GM12878 (cell line): ENCODE measurements around the gene C16orf46. TPM values are rescaled to one million over a fixed set of nuclear protein-coding genes. Genes with fewer than 3 reads are reported as not detected.

Experiments
- ATAC-seq: fragments of 200-7000 bp; cut with Tn5 transposase; 3 replicates; pipeline ENCODE4 v1.9.1; 2020; ENCODE audit warnings: mild to moderate bottlenecking, moderate library complexity
- BruUV-seq: library from RNA; stranded (reverse); fragments of 400-500 nt; replicated peaks from 2 replicates; lab custom pipeline; 2021; lab: Mats Ljungman, UMichigan
- CTCF ChIA-PET: fragments of 300-600 bp; sonication (Branson Sonifier 250); formaldehyde crosslinking; extraction: SDS; loops from one replicate; lab custom pipeline; 2021; ENCODE audit warnings: inconsistent platforms; lab: Yijun Ruan, JAX
- POLR2A ChIA-PET: fragments of 350-600 bp; formaldehyde crosslinking; extraction: SDS; loops from one replicate; lab custom pipeline; 2021; ENCODE audit warnings: inconsistent platforms; lab: Charles Lee
- RAD21 ChIA-PET: fragments of 300-600 bp; sonication (Branson Sonifier 250); formaldehyde crosslinking; loops from one replicate; lab custom pipeline; 2023; ENCODE audit warnings: antibody characterized with exemption; ENCODE audit not compliant: unreplicated experiment; lab: Charles Lee
- SMC1A ChIA-PET: fragments of 300-600 bp; sonication (Branson Sonifier 250); formaldehyde crosslinking; loops from one replicate; lab custom pipeline; 2023; ENCODE audit not compliant: unreplicated experiment, uncharacterized antibody; lab: Charles Lee
- DNase-seq: peaks from one replicate; pipeline ENCODE4 v3.0.0-alpha.2; 2011; ENCODE audit warnings: low read depth, low spot score
- FAIRE-seq: peaks from 3 replicates; lab custom pipeline; 2011; peaks lifted over from hg19 to GRCh38; lab: Jason Lieb, UNC
- H2AFZ ChIP-seq: 2 replicates; pipeline ENCODE4 v1.6.0; 2011; ENCODE audit warnings: low read depth, low read length, control low read depth; ENCODE audit not compliant: control insufficient read depth
- H3K27ac ChIP-seq: 2 replicates; pipeline ENCODE4 v1.5.1; 2011; ENCODE audit warnings: control low read depth; ENCODE audit not compliant: control insufficient read depth, insufficient read depth
- H3K27me3 ChIP-seq, 2 experiments: replicated peaks in 1 of 2; 2 replicates each; pipeline versions ENCODE4 v1.6.0 to v1.6.1; 2011; ENCODE audit warnings: low read length in 1 of 2; ENCODE audit not compliant: control insufficient read depth in 2 of 2, insufficient read depth in 2 of 2
- H3K36me3 ChIP-seq, 2 experiments: 2 replicates each; pipeline ENCODE4 v1.5.1; 2011; ENCODE audit warnings: low read length in 1 of 2; ENCODE audit not compliant: control insufficient read depth in 2 of 2, insufficient read depth in 2 of 2
- H3K4me1 ChIP-seq: 2 replicates; pipeline ENCODE4 v1.6.1; 2011; ENCODE audit warnings: mild to moderate bottlenecking, low read length, moderate library complexity, mixed read lengths; ENCODE audit not compliant: control insufficient read depth, insufficient read depth
- H3K4me2 ChIP-seq: 2 replicates; pipeline ENCODE4 v1.6.0; 2011; ENCODE audit warnings: control low read depth; ENCODE audit not compliant: control insufficient read depth, insufficient read depth
- H3K4me3 ChIP-seq: fragments of 200-600 bp; sonication (generic); 2 replicates; pipeline ENCODE4 v1.5.1; 2016
- H3K79me2 ChIP-seq: 2 replicates; pipeline ENCODE4 v1.6.0; 2011; ENCODE audit warnings: low read length; ENCODE audit not compliant: control insufficient read depth, insufficient read depth
- H3K9ac ChIP-seq: 2 replicates; pipeline ENCODE4 v1.8.0; 2011; ENCODE audit warnings: low read length, control low read depth, mixed read lengths; ENCODE audit not compliant: control insufficient read depth, insufficient read depth
- H3K9me3 ChIP-seq: replicated peaks from 3 replicates; pipeline ENCODE4 v1.5.1; 2011; ENCODE audit warnings: mild to moderate bottlenecking, low read length; ENCODE audit not compliant: control insufficient read depth, insufficient read depth
- H4K20me1 ChIP-seq: 2 replicates; pipeline ENCODE4 v1.6.0; 2011; ENCODE audit not compliant: control insufficient read depth, insufficient read depth
- ATF7 ChIP-seq: fragments of 450-650 bp; IDR thresholded peaks from 2 replicates; pipeline ENCODE4 v1.6.1; 2016; ENCODE audit warnings: low read depth, mild to moderate bottlenecking
- BMI1 ChIP-seq: fragments of 450-650 bp; IDR thresholded peaks from 2 replicates; pipeline ENCODE4 v1.6.1; 2016; ENCODE audit warnings: mild to moderate bottlenecking, moderate library complexity, borderline replicate concordance
- EZH2 ChIP-seq: IDR thresholded peaks from 2 replicates; pipeline ENCODE4 v1.6.1; 2012; ENCODE audit warnings: low read depth, mild to moderate bottlenecking, control low read depth, inconsistent platforms, low read length, borderline replicate concordance; ENCODE audit not compliant: control insufficient read depth
- KDM1A ChIP-seq: fragments of 200-600 bp; sonication (generic); IDR thresholded peaks from 2 replicates; pipeline ENCODE4 v1.6.1; 2016; ENCODE audit warnings: borderline replicate concordance
- PML ChIP-seq: IDR thresholded peaks from 2 replicates; pipeline ENCODE4 v1.6.1; 2012; ENCODE audit warnings: low read length, inconsistent platforms
- RELB ChIP-seq: fragments of 450-650 bp; IDR thresholded peaks from 2 replicates; pipeline ENCODE4 v1.6.1; 2017; ENCODE audit warnings: low read depth, mild to moderate bottlenecking, moderate library complexity
- WGBS: methylation state at CpG from one replicate; pipeline ENCODE4 v1.1.6; 2016; ENCODE audit warnings: low lambda C conversion rate; ENCODE audit not compliant: insufficient replicate concordance, insufficient coverage; ENCODE audit errors: missing lambda C conversion rate; 5-methylcytosine and 5-hydroxymethylcytosine counted together
- in situ Hi-C: fragments of 300-500 bp; cut with MboI; formaldehyde crosslinking; loops from 9 replicates; pipeline ENCODE4 v1.14.3; 2018; ENCODE audit warnings: mixed read lengths
- intact Hi-C: fragments of 100-400 bp; cut with micrococcal nuclease; formaldehyde crosslinking; loops from one replicate; pipeline ENCODE4 v1.14.2; 2022; ENCODE audit not compliant: unreplicated experiment
- polyA plus RNA-seq, 11 experiments: library from polyadenylated mRNA; depleted of rRNA in 4 of 11; unstranded in 6 of 11; stranded (reverse) in 5 of 11; fragments of >200 nt; fragmentation: Nextera tagmentation in 4 of 11; fragmentation: Illumina TruSeq in 1 of 11; extraction: Ambion mirVana in 4 of 11; extraction: Trizol in 1 of 11; gene quantifications; 1 replicate in 1 of 11; 2 replicates in 10 of 11; pipeline versions ENCODE4 v1.2.1 to v1.2.3, GENCODE V29; 2011 to 2016; ENCODE audit warnings: inconsistent platforms in 2 of 11, missing spikeins in 2 of 11, low read depth in 1 of 11
- total RNA-seq, 4 experiments: library from RNA; depleted of rRNA in 3 of 4; stranded (reverse); fragments of >200 nt in 3 of 4; fragmentation: Illumina TruSeq in 1 of 4; extraction: Trizol in 1 of 4; gene quantifications; 2 replicates each; pipeline versions ENCODE4 v1.2.1 to v1.2.3, GENCODE V29; 2013 to 2021
- TF ChIP-seq, protein P1 (sequence below): IDR thresholded peaks from 2 replicates; pipeline ENCODE4 v1.6.1; 2012; ENCODE audit warnings: low read depth, low read length, improper control_type of control experiment

Gene C16orf46
- total and polyA plus RNA-seq, 10 of the 15 experiments (the other 5 are each of a cell fraction or from before 2014, with no cell fraction given): 0.04 to 0.46 (median 0.14) TPM; not detected in 6

DNA sequence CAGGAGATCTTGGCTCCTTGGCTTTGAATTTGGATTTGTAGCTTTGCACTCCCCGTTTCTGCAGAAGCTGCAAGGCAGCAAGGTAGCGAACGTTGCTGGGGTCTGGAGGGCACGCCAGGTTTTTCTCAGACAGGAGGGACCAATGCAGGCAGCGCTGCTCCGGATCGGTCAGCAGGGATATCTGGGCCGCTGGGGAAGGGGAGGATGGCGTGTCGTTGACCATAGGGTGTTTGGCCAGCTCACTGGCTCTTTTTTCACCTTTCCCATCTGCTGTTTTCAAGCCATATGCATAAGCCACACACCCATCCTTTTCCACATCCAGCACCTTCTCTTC lies 15.8 kb downstream of the C16orf46 start:
- no peak for TF ChIP-seq KDM1A
- no peak for TF ChIP-seq EZH2
- TF ChIP-seq, protein P1, sequence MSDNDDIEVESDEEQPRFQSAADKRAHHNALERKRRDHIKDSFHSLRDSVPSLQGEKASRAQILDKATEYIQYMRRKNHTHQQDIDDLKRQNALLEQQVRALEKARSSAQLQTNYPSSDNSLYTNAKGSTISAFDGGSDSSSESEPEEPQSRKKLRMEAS: no peak
- no peak for TF ChIP-seq ATF7
- TF ChIP-seq PML: no peak
- no peak for TF ChIP-seq RELB
- TF ChIP-seq BMI1: no peak
- SMC1A ChIA-PET: no interaction called here
- 74% methylated on average over 10 of the region's 10 CpGs for WGBS

More for the DNA sequence above, 15.8 kb downstream of the C16orf46 start:
- in situ Hi-C loops (no loop called here), intact Hi-C loops (no loop called here)
- H3K9me3 ChIP-seq: no peaks in the 10 kb centered on the region
- no peak overlapping the region for H3K4me3 ChIP-seq
- DNase-seq (no peak), FAIRE-seq (no peak), ATAC-seq (no peak)
- ChIA-PET POLR2A (no interaction called here), CTCF (no interaction called here), RAD21 (no interaction called here)
- no peaks in the 10 kb centered on the region for H3K27me3 ChIP-seq
- H3K4me1 ChIP-seq: no peaks in the 10 kb centered on the region
- no peak overlapping the region for H2AFZ ChIP-seq
- H3K9ac ChIP-seq: no peak overlapping the region
- H3K4me2 ChIP-seq: no peak overlapping the region
- no peaks in the 10 kb centered on the region for H3K36me3 ChIP-seq
- H3K79me2 ChIP-seq: no peaks in the 10 kb centered on the region
- no peak overlapping the region for H3K27ac ChIP-seq
- no peaks in the 10 kb centered on the region for H4K20me1 ChIP-seq
- BruUV-seq: no TSS peak
